ENCODE data around the gene WBP11.

DNA sequence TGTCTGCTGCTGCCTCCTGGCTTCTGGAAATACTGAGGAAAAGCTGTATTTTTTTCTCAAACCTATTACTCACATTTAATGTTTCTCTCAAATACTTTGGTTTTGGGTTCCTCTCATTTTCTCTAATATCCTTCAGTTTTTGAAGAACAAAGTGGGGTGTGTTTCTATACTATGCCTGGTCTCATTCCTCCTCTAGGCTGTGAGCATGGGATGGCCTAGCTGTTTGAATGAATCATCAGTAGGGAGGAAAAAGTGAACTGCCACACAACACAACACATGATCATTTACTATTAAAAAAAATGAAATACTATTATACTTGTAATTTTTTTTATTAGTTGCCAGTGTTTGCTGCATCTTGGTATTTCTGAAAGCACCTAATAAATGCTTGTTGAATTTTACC lies 22.0 kb upstream of the WBP11 start:
- TF ChIP-seq, protein P1, sequence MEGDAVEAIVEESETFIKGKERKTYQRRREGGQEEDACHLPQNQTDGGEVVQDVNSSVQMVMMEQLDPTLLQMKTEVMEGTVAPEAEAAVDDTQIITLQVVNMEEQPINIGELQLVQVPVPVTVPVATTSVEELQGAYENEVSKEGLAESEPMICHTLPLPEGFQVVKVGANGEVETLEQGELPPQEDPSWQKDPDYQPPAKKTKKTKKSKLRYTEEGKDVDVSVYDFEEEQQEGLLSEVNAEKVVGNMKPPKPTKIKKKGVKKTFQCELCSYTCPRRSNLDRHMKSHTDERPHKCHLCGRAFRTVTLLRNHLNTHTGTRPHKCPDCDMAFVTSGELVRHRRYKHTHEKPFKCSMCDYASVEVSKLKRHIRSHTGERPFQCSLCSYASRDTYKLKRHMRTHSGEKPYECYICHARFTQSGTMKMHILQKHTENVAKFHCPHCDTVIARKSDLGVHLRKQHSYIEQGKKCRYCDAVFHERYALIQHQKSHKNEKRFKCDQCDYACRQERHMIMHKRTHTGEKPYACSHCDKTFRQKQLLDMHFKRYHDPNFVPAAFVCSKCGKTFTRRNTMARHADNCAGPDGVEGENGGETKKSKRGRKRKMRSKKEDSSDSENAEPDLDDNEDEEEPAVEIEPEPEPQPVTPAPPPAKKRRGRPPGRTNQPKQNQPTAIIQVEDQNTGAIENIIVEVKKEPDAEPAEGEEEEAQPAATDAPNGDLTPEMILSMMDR (IDR thresholded peaks at IDR 0.05) = no peak
- TF ChIP-seq POLR2A (IDR thresholded peaks at IDR 0.05) = no peak

Measured in uterus (tissue), 2 donors.